GM19328 (cell line): ENCODE measurements around the gene RNASE13.
"Not testable (repeated sequence)": the region's sequence is repeated elsewhere in the genome, so short reads cannot be mapped to it uniquely, and the experiment has no call there.

Source experiments
- ATAC-seq: cut with Tn5 transposase; IDR thresholded peaks from one replicate; pipeline ENCODE4 v1.9.1; 2021; ENCODE audit warnings: mild to moderate bottlenecking, moderate library complexity; ENCODE audit not compliant: unreplicated experiment

The RNASE13 gene

GRCh38 chr14:21043387-21043973 lies 8.9 kb upstream of the RNASE13 start:
- ATAC-seq, result no peak

- no peak for ATAC-seq
These were observed 8.3 kb upstream of the RNASE13 start for GRCh38 chr14:21042918-21043317.

- ATAC-seq, result no peak
These were observed 7.2 kb upstream of the RNASE13 start, which contains the start of gene RNASE7 for GRCh38 chr14:21041676-21042433. Gene RNASE7 (plus strand): TSS chr14:21042362. CDS start chr14:21042993, 631 bp downstream.

GRCh38 chr14:21040941-21041340 lies 6.3 kb upstream of the RNASE13 start:
- not testable (repeated sequence) for ATAC-seq

- ATAC-seq, result no peak
These were observed 5.8 kb upstream of the RNASE13 start for GRCh38 chr14:21040370-21040925.

- ATAC-seq, result no peak
These were observed 5.2 kb upstream of the RNASE13 start for GRCh38 chr14:21039585-21040369.

GRCh38 chr14:21038441-21039422 lies 4.1 kb upstream of the RNASE13 start:
- ATAC-seq, result no peak

- no peak for ATAC-seq
These were observed 2.5 kb upstream of the RNASE13 start for GRCh38 chr14:21037156-21037555.

GRCh38 chr14:21036751-21037150 lies 2.1 kb upstream of the RNASE13 start:
- no peak for ATAC-seq

- ATAC-seq, result no peak
These were observed 1.4 kb downstream of the RNASE13 start for GRCh38 chr14:21033133-21033698.

- ATAC-seq, result no peak
These were observed 2.1 kb downstream of the RNASE13 start for GRCh38 chr14:21032326-21033132.

GRCh38 chr14:21030531-21030930 lies 4.1 kb downstream of the RNASE13 start:
- no peak for ATAC-seq

- no peak for ATAC-seq
These were observed 4.7 kb downstream of the RNASE13 start, which contains the start of gene TPPP2 for GRCh38 chr14:21029917-21030316. Gene TPPP2 (plus strand): TSS chr14:21030217. CDS start chr14:21030582, 365 bp downstream.

- no peak for ATAC-seq
These were observed 7.7 kb downstream of the RNASE13 start for GRCh38 chr14:21026988-21027315.

GRCh38 chr14:21026274-21026987 lies 8.2 kb downstream of the RNASE13 start:
- no peak for ATAC-seq

GRCh38 chr14:21025371-21026273 lies 9.0 kb downstream of the RNASE13 start:
- ATAC-seq, result no peak

GRCh38 chr14:21024585-21025370 lies 9.8 kb downstream of the RNASE13 start, which contains the start of gene NDRG2:
Gene NDRG2 (minus strand): TSS chr14:21025061. CDS start chr14:21023315, 1,746 bp downstream.
- no peak for ATAC-seq
